Stimulated activated naive CD8-positive, alpha-beta T cell treated with anti-CD3 and anti-CD28 coated beads, Interleukin-15, Interleukin-2, amounts not matched to agents 100 ng/mL and 50 ng/mL, for 24 hours (primary cell): ENCODE results near the gene F2R.
A peak's percentile ranks its signal among the peaks of the same experiment; 100 is the strongest.
"Not testable (repeated sequence)": the region's sequence is repeated elsewhere in the genome, so short reads cannot be mapped to it uniquely, and the experiment has no call there.

Experiments used
- H3K27ac Mint-ChIP-seq: one replicate; pipeline ENCODE4 v1.8.0; 2021; ENCODE audit warnings: mild to moderate bottlenecking, mixed read lengths
- H3K27me3 Mint-ChIP-seq: one replicate; pipeline ENCODE4 v1.8.0; 2021; ENCODE audit warnings: mixed read lengths
- H3K36me3 Mint-ChIP-seq: one replicate; pipeline ENCODE4 v1.8.0; 2021; ENCODE audit warnings: low read depth, mixed read lengths
- H3K4me1 Mint-ChIP-seq: one replicate; pipeline ENCODE4 v1.8.0; 2021; ENCODE audit warnings: low read depth, mixed read lengths
- H3K4me3 Mint-ChIP-seq: one replicate; pipeline ENCODE4 v1.8.0; 2021; ENCODE audit warnings: mild to moderate bottlenecking, mixed read lengths
- H3K9me3 Mint-ChIP-seq: one replicate; pipeline ENCODE4 v1.8.0; 2021; ENCODE audit warnings: mixed read lengths

F2R gene

GRCh38 chr5:76745670-76746069, 29.7 kb downstream of the F2R start:
- no peaks in the 10 kb centered on the region for H3K27me3 Mint-ChIP-seq
- H3K9me3 Mint-ChIP-seq = no peaks in the 10 kb centered on the region
- H3K4me1 Mint-ChIP-seq = peaks cover 6% of the 10 kb centered on the region
- H3K36me3 Mint-ChIP-seq = no peaks in the 10 kb centered on the region
- H3K27ac Mint-ChIP-seq = no peak overlapping the region
- no peak overlapping the region for H3K4me3 Mint-ChIP-seq

DNA sequence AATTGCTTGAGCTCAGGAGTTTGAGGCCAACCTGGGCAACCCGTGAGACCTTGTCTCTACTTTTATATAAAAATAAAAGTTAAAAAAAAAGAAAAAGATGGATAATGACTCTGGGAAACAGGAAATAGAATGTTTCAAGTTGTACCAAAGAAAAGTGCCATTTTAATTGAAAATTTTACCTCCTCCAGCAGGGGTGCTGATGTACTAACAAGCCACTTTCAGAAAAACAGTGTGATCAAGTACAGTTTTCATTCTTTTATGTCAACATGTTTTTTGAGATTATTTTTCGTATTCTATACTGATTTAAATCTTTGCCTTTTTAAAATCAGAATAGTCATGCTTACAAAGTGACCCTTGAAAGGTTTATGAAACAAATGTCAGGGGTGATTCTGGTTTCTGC, 30.8 kb downstream of the F2R start:
- Mint-ChIP-seq H3K4me3 (no peak overlapping the region), H3K27ac (no peak overlapping the region), H3K9me3 (no peaks in the 10 kb centered on the region), H3K36me3 (no peaks in the 10 kb centered on the region), H3K4me1 (no peaks in the 10 kb centered on the region), H3K27me3 (no peaks in the 10 kb centered on the region)

DNA sequence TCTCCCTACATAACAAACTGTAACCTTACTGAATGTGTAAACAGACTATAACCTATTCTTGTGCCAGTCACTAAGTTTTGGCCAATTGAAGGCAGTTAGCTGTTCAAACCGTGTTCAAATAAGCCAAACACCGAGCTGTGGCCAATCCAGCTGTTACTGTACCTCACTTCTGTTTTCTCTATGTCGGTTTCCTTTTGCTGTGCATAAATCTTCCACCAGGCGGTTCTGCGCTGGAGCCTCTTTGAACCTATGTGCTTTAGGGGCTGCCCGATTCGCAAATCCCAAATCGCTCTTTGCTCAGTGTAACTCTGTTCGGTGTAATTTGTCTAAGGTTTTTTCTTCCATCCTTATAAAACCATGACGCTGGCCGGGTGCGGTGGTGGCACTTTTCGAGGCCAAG, 31.8 kb downstream of the F2R start:
- Mint-ChIP-seq H3K27me3 (no peaks in the 10 kb centered on the region), H3K36me3 (no peaks in the 10 kb centered on the region), H3K27ac (no peak overlapping the region), H3K4me3 (no peak overlapping the region), H3K9me3 (no peaks in the 10 kb centered on the region), H3K4me1 (no peaks in the 10 kb centered on the region)

DNA sequence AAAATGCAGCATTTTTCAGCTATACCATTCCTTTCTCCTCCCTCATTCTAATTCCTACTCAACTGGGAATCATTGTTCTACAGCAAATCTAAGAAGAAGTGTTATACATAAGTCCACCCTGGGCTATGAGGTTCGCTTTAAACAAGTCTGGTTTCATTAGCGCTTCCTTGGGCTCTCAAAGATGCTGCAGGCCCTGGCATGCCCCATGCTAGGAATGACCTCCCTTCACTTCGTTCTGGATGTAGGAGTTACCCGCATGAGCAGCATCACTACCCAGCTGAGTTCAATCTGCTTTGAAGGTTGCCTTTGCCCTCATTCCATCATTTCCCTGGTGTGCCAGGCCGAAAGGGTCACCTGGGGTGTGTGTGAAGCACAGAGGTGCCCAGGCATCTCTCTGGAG, 35.4 kb downstream of the F2R start:
- Mint-ChIP-seq H3K27me3 (no peaks in the 10 kb centered on the region), H3K9me3 (no peaks in the 10 kb centered on the region), H3K36me3 (no peaks in the 10 kb centered on the region), H3K4me3 (no peak overlapping the region), H3K27ac (no peak overlapping the region), H3K4me1 (no peaks in the 10 kb centered on the region)

GRCh38 chr5:76754668-76755078, 38.7 kb downstream of the F2R start:
- Mint-ChIP-seq H3K4me3 (no peak overlapping the region), H3K27ac (no peak overlapping the region), H3K4me1 (no peaks in the 10 kb centered on the region), H3K9me3 (no peaks in the 10 kb centered on the region), H3K36me3 (no peaks in the 10 kb centered on the region), H3K27me3 (no peaks in the 10 kb centered on the region)

GRCh38 chr5:76755779-76756637, 40.1 kb downstream of the F2R start:
- H3K4me1 Mint-ChIP-seq = no peaks in the 10 kb centered on the region
- no peak overlapping the region for H3K27ac Mint-ChIP-seq
- H3K27me3 Mint-ChIP-seq = no peaks in the 10 kb centered on the region
- H3K36me3 Mint-ChIP-seq = no peaks in the 10 kb centered on the region
- H3K4me3 Mint-ChIP-seq = no peak overlapping the region
- no peaks in the 10 kb centered on the region for H3K9me3 Mint-ChIP-seq

GRCh38 chr5:76757049-76757448, 41.1 kb downstream of the F2R start:
- no peak overlapping the region for H3K4me3 Mint-ChIP-seq
- no peaks in the 10 kb centered on the region for H3K9me3 Mint-ChIP-seq
- H3K27ac Mint-ChIP-seq = no peak overlapping the region
- no peaks in the 10 kb centered on the region for H3K27me3 Mint-ChIP-seq
- no peaks in the 10 kb centered on the region for H3K4me1 Mint-ChIP-seq
- H3K36me3 Mint-ChIP-seq = no peaks in the 10 kb centered on the region

GRCh38 chr5:76761118-76761517, 45.2 kb downstream of the F2R start:
- not testable (repeated sequence) for H3K27me3 Mint-ChIP-seq, H3K4me3 Mint-ChIP-seq, H3K27ac Mint-ChIP-seq, H3K9me3 Mint-ChIP-seq, H3K4me1 Mint-ChIP-seq, H3K36me3 Mint-ChIP-seq

- H3K27ac Mint-ChIP-seq = no peak overlapping the region
- H3K4me1 Mint-ChIP-seq = peaks cover 11% of the 10 kb centered on the region
These were observed 46.6 kb downstream of the F2R start for GRCh38 chr5:76762484-76762883.

GRCh38 chr5:76763136-76763535, 47.2 kb downstream of the F2R start:
- no peaks in the 10 kb centered on the region for H3K9me3 Mint-ChIP-seq
- H3K27me3 Mint-ChIP-seq = peaks cover 6% of the 10 kb centered on the region
- H3K27ac Mint-ChIP-seq = peak overlapping the region; percentile 24
- H3K36me3 Mint-ChIP-seq = no peaks in the 10 kb centered on the region
- no peak overlapping the region for H3K4me3 Mint-ChIP-seq
- H3K4me1 Mint-ChIP-seq = peaks cover 11% of the 10 kb centered on the region

More at GRCh38 chr5:76762484-76762883, 46.6 kb downstream of the F2R start:
- H3K36me3 Mint-ChIP-seq = no peaks in the 10 kb centered on the region
- peaks cover 6% of the 10 kb centered on the region for H3K27me3 Mint-ChIP-seq
- H3K9me3 Mint-ChIP-seq = no peaks in the 10 kb centered on the region
- H3K4me3 Mint-ChIP-seq = no peak overlapping the region

DNA sequence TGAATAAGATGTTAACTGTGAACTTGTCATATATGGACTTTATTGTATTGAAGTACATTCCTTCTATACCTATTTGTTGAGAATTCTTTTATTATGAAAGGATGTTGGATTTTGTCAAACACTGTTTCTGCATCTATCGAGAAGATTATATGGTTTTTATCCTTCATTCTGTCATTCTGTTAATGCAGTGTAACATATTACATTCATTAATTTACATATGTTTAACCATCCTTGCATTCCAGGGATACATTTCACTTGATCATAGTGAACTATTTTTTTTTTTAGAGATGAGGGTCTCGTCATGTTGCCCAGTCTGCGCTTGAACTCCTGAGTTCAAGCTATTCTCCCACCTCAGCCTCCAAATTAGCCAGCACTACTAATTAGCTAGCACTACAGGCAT, 48.4 kb downstream of the F2R start:
- H3K27me3 Mint-ChIP-seq = peaks cover 6% of the 10 kb centered on the region
- no peak overlapping the region for H3K4me3 Mint-ChIP-seq
- H3K9me3 Mint-ChIP-seq = no peaks in the 10 kb centered on the region
- no peak overlapping the region for H3K27ac Mint-ChIP-seq
- H3K36me3 Mint-ChIP-seq = no peaks in the 10 kb centered on the region
- H3K4me1 Mint-ChIP-seq = peaks cover 11% of the 10 kb centered on the region

DNA sequence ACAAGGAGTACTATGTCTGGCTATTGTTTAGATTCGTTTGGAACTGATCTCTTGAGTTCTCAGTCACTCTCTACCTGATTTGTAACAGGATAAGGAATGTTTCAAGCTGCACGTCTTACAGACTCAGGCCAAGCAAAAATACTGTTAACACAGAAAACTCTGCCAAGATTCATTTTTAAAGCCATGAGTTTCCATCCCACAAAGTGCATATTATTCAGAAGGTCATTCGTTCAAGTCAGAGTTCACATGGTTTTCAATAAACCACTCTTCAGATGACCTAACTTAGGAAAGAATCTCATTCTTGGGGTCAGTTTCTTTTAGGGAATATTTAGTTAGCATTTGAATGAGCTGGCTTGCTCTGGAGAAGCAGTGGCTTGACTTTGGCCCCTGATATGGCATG, 49.3 kb downstream of the F2R start:
- no peak overlapping the region for H3K4me3 Mint-ChIP-seq
- no peaks in the 10 kb centered on the region for H3K9me3 Mint-ChIP-seq
- peaks cover 6% of the 10 kb centered on the region for H3K27me3 Mint-ChIP-seq
- no peaks in the 10 kb centered on the region for H3K36me3 Mint-ChIP-seq
- H3K27ac Mint-ChIP-seq = no peak overlapping the region
- H3K4me1 Mint-ChIP-seq = peaks cover 11% of the 10 kb centered on the region

DNA sequence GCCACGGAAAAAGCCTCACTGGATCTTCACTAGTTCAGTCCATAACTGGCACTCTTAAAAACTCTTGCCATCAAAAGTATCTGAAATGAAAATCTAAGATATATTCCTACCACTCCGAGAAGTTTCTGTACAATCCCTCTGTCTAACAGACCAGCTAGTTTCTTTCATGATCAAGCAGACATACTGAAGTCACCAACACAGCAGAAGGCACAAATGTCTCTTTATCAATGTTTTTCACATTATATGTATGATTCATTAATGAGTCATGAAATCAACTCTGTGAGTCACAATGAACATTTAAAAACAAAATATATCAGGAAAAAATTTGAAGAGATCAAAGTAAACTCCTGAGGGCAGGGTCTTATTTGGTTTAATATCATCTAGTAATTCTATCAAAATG, 50.8 kb downstream of the F2R start:
- H3K27ac Mint-ChIP-seq = no peak overlapping the region
- H3K9me3 Mint-ChIP-seq = no peaks in the 10 kb centered on the region
- H3K4me3 Mint-ChIP-seq = no peak overlapping the region
- H3K4me1 Mint-ChIP-seq = peaks cover 11% of the 10 kb centered on the region
- H3K36me3 Mint-ChIP-seq = no peaks in the 10 kb centered on the region
- peaks cover 6% of the 10 kb centered on the region for H3K27me3 Mint-ChIP-seq

GRCh38 chr5:76771041-76771440, 55.1 kb downstream of the F2R start:
- H3K36me3 Mint-ChIP-seq = not testable (repeated sequence)

DNA sequence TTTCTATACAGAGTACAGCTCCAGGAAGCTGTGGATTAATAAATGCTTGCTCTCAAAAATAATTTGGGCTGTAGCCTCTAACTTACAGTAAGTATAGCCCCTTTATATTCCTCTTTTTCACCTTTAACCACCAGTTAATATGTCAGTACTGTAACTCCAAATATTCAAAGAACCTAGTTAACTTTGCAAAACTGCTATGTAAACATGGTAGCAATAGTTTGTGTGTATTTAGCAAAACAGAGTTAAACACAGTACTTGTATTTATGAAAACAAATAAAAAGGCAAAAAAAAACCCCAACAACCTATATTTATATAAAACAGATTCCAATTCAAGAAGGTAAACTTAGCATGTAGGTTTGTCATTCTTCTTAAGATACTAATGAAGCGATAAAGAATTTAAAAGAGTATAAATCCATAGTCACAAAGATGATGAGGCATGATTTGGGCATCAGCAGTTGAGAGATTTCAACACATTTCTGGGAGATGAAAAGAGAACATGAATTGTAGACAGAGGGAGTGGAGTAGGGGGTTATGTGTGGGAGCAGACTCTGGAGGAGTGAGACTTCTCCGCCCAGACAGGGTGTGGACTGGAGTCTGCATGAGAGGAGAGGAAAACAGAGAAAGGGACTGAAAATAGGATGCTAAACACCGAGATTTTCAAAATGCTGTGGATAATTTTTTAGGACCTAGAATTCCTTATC, 55.9 kb downstream of the F2R start:
- Mint-ChIP-seq H3K9me3 (no peaks in the 10 kb centered on the region), H3K4me3 (no peak overlapping the region), H3K27ac (no peak overlapping the region), H3K27me3 (no peaks in the 10 kb centered on the region), H3K36me3 (no peaks in the 10 kb centered on the region), H3K4me1 (peaks cover 5% of the 10 kb centered on the region)

More at GRCh38 chr5:76771041-76771440, 55.1 kb downstream of the F2R start:
- H3K27me3 Mint-ChIP-seq, H3K27ac Mint-ChIP-seq, H3K4me1 Mint-ChIP-seq, H3K4me3 Mint-ChIP-seq, H3K9me3 Mint-ChIP-seq: not testable (repeated sequence)
